H1 (cell line): Measurements from ENCODE around the gene DNAJC21. TPM values are rescaled to one million over a fixed set of nuclear protein-coding genes. Genes with fewer than 3 reads are reported as not detected.

Experiments used
- CTCF ChIA-PET: fragments of 300-600 bp; sonication (Branson Sonifier 250); formaldehyde crosslinking; loops from one replicate; lab custom pipeline; 2021; ENCODE audit not compliant: partially characterized antibody; lab: Charles Lee
- POLR2A ChIA-PET: fragments of 300-600 bp; sonication (Branson Sonifier 250); formaldehyde crosslinking; loops from one replicate; lab custom pipeline; 2021; ENCODE audit warnings: inconsistent platforms; ENCODE audit not compliant: partially characterized antibody; lab: Charles Lee
- DNase-seq, 2 experiments: peaks; one replicate each; pipeline versions ENCODE4 v3.0.0 to v3.0.0-alpha.2; 2010 to 2022; ENCODE audit warnings: low spot score in 2 of 2, low read depth in 1 of 2, mixed read lengths in 1 of 2
- FAIRE-seq: peaks from 2 replicates; lab custom pipeline; 2011; peaks lifted over from hg19 to GRCh38; lab: Jason Lieb, UNC
- H2AFZ ChIP-seq: 2 replicates; pipeline ENCODE4 v1.8.1; 2012; ENCODE audit warnings: low read length, inconsistent platforms
- H2AK5ac ChIP-seq: 2 replicates; pipeline ENCODE4 v1.6.1; 2013; ENCODE audit warnings: low read depth, low read length
- H2BK120ac ChIP-seq: replicated peaks from 2 replicates; pipeline ENCODE3; 2013; ENCODE audit warnings: low read depth, low read length, inconsistent platforms
- H2BK12ac ChIP-seq: 2 replicates; pipeline ENCODE4 v1.6.1; 2013; ENCODE audit warnings: low read depth, low read length
- H2BK15ac ChIP-seq: 2 replicates; pipeline ENCODE4 v1.6.1; 2013; ENCODE audit warnings: low read length
- H2BK20ac ChIP-seq: 2 replicates; pipeline ENCODE4 v1.6.1; 2013; ENCODE audit warnings: low read length
- H2BK5ac ChIP-seq: 2 replicates; pipeline ENCODE4 v1.6.1; 2013; ENCODE audit warnings: low read depth, low read length
- H3K14ac ChIP-seq: 2 replicates; pipeline ENCODE4 v1.6.1; 2013; ENCODE audit warnings: inconsistent platforms; ENCODE audit not compliant: insufficient read length
- H3K18ac ChIP-seq: 2 replicates; pipeline ENCODE4 v1.6.1; 2013; ENCODE audit warnings: low read length; ENCODE audit errors: extremely low read depth
- H3K23ac ChIP-seq: 2 replicates; pipeline ENCODE4 v1.6.1; 2013; ENCODE audit warnings: inconsistent platforms; ENCODE audit not compliant: insufficient read length
- H3K23me2 ChIP-seq: 2 replicates; pipeline ENCODE4 v1.6.1; 2013; ENCODE audit warnings: low read depth, low read length
- H3K27ac ChIP-seq: 2 replicates; pipeline ENCODE4 v1.6.1; 2011; ENCODE audit warnings: low read depth, low read length, inconsistent platforms
- H3K27me3 ChIP-seq, 4 experiments: replicated peaks in 1 of 4; 1 replicate in 1 of 4; 2 replicates in 3 of 4; pipeline versions ENCODE4 v1.6.1 to v1.8.1; 2011 to 2013; ENCODE audit warnings: low read length in 3 of 4, mild to moderate bottlenecking in 3 of 4, inconsistent platforms in 2 of 4, mixed read lengths in 2 of 4, moderate library complexity in 1 of 4; ENCODE audit not compliant: control insufficient read depth in 3 of 4, insufficient read depth in 3 of 4; ENCODE audit errors: extremely low read depth in 1 of 4
- H3K36me3 ChIP-seq, 4 experiments: 2 replicates each; pipeline versions ENCODE4 v1.6.1 to v1.8.1; 2011 to 2013; ENCODE audit warnings: mild to moderate bottlenecking in 4 of 4, low read length in 3 of 4, moderate library complexity in 2 of 4, control low read depth in 1 of 4, inconsistent platforms in 1 of 4; ENCODE audit not compliant: insufficient read depth in 4 of 4, control insufficient read depth in 2 of 4
- H3K4ac ChIP-seq: replicated peaks from 2 replicates; pipeline ENCODE3; 2013; ENCODE audit warnings: low read length, low read depth, mixed read lengths, inconsistent platforms; ENCODE audit not compliant: insufficient read length
- H3K4me1 ChIP-seq, 4 experiments: replicated peaks in 1 of 4; 1 replicate in 1 of 4; 2 replicates in 3 of 4; pipeline versions ENCODE4 v1.6.1 to v1.8.1; 2011 to 2013; ENCODE audit warnings: low read length in 3 of 4, inconsistent platforms in 2 of 4, mixed read lengths in 1 of 4; ENCODE audit not compliant: insufficient read depth in 4 of 4, control insufficient read depth in 3 of 4
- H3K4me2 ChIP-seq, 2 experiments: 2 replicates each; pipeline versions ENCODE4 v1.6.1 to v1.8.1; 2011 to 2013; ENCODE audit warnings: low read depth in 2 of 2, low read length in 2 of 2, control low read depth in 1 of 2, inconsistent platforms in 1 of 2, mild to moderate bottlenecking in 1 of 2; ENCODE audit not compliant: insufficient read depth in 1 of 2
- H3K4me3 ChIP-seq, 4 experiments: fragments of 200-600, 300-600 bp in 1 of 4; sonication (generic), shearing (Covaris generic), sonication (Bioruptor Twin) in 1 of 4; 2 replicates each; pipeline versions ENCODE4 v1.5.1 to v1.8.1; 2011 to 2016; ENCODE audit warnings: low read length in 4 of 4, low read depth in 3 of 4, control low read depth in 2 of 4, inconsistent platforms in 2 of 4, mild to moderate bottlenecking in 2 of 4, mixed read lengths in 1 of 4, moderate library complexity in 1 of 4; ENCODE audit not compliant: insufficient read depth in 2 of 4; ENCODE audit errors: extremely low read depth in 1 of 4
- H3K56ac ChIP-seq: replicated peaks from 2 replicates; pipeline ENCODE3; 2013; ENCODE audit warnings: low read depth, mild to moderate bottlenecking, mixed read lengths, low read length, inconsistent platforms; ENCODE audit not compliant: insufficient read length
- H3K79me1 ChIP-seq: 2 replicates; pipeline ENCODE4 v1.6.1; 2013; ENCODE audit warnings: low read depth, low read length, control low read depth
- H3K79me2 ChIP-seq, 2 experiments: 2 replicates each; pipeline versions ENCODE4 v1.6.1 to v1.8.1; 2012 to 2013; ENCODE audit warnings: low read length in 2 of 2, mild to moderate bottlenecking in 2 of 2, inconsistent platforms in 1 of 2; ENCODE audit not compliant: insufficient read depth in 2 of 2, control insufficient read depth in 1 of 2
- H3K9ac ChIP-seq, 4 experiments: replicated peaks in 1 of 4; 1 replicate in 1 of 4; 2 replicates in 3 of 4; pipeline versions ENCODE4 v1.6.1 to v1.8.1; 2011 to 2013; ENCODE audit warnings: low read depth in 3 of 4, low read length in 3 of 4, control low read depth in 2 of 4, mild to moderate bottlenecking in 2 of 4, moderate library complexity in 2 of 4, inconsistent platforms in 1 of 4; ENCODE audit errors: extremely low read depth in 1 of 4
- H3K9me3 ChIP-seq, 2 experiments: 2 replicates each; pipeline versions ENCODE4 v1.6.1 to v1.8.1; 2012 to 2013; ENCODE audit warnings: mild to moderate bottlenecking in 2 of 2, moderate library complexity in 2 of 2, control low read depth in 1 of 2, inconsistent platforms in 1 of 2, low read depth in 1 of 2, low read length in 1 of 2, mixed read lengths in 1 of 2; ENCODE audit not compliant: insufficient read depth in 2 of 2
- H4K20me1 ChIP-seq, 2 experiments: replicated peaks in 1 of 2; 2 replicates each; pipeline versions ENCODE3 to v1.8.1; 2011 to 2013; ENCODE audit warnings: inconsistent platforms in 2 of 2, low read length in 2 of 2, mild to moderate bottlenecking in 1 of 2; ENCODE audit not compliant: insufficient read depth in 2 of 2, control insufficient read depth in 1 of 2
- H4K5ac ChIP-seq: 2 replicates; pipeline ENCODE4 v1.6.1; 2013; ENCODE audit warnings: low read length, low read depth, mixed read lengths, inconsistent platforms; ENCODE audit not compliant: insufficient read length
- H4K8ac ChIP-seq: 2 replicates; pipeline ENCODE4 v1.8.0; 2013; ENCODE audit warnings: mild to moderate bottlenecking, moderate library complexity, low read length, inconsistent platforms; ENCODE audit not compliant: insufficient read depth; ENCODE audit errors: extremely low read depth
- H4K91ac ChIP-seq: replicated peaks from 2 replicates; pipeline ENCODE3; 2013; ENCODE audit warnings: low read length, mixed read lengths, inconsistent platforms; ENCODE audit not compliant: insufficient read length
- BCL11A ChIP-seq, 2 experiments: IDR thresholded peaks; one replicate each; pipeline ENCODE4 v1.6.1; 2011; ENCODE audit warnings: low read depth in 2 of 2, low read length in 2 of 2, mild to moderate bottlenecking in 2 of 2
- CHD1 ChIP-seq: IDR thresholded peaks from 2 replicates; pipeline ENCODE4 v1.6.1; 2012; ENCODE audit warnings: low read depth, low read length, improper control_type of control experiment
- FOSL1 ChIP-seq: IDR thresholded peaks from 2 replicates; pipeline ENCODE4 v1.6.1; 2011; ENCODE audit warnings: mild to moderate bottlenecking, low read depth, low read length, moderate library complexity; ENCODE audit not compliant: insufficient read depth
- KDM5A ChIP-seq: fragments of 200-600 bp; IDR thresholded peaks from 2 replicates; pipeline ENCODE4 v1.7.1; 2012; ENCODE audit warnings: mild to moderate bottlenecking, low read length, inconsistent platforms, mixed read lengths
- PHF8 ChIP-seq: fragments of 200-600 bp; sonication (generic); conservative IDR thresholded peaks from 2 replicates; pipeline ENCODE4 v1.7.1; 2012; ENCODE audit warnings: low read depth, mild to moderate bottlenecking, inconsistent platforms, low read length, moderate library complexity
- POLR2A ChIP-seq, 2 experiments: IDR thresholded peaks; 1 replicate in 1 of 2; 2 replicates in 1 of 2; pipeline ENCODE4 v1.6.1; 2011; ENCODE audit warnings: low read depth in 2 of 2, low read length in 2 of 2, mild to moderate bottlenecking in 2 of 2; ENCODE audit errors: control extremely low read depth in 1 of 2
- SIRT6 ChIP-seq: IDR thresholded peaks from one replicate; pipeline ENCODE4 v1.7.1; 2012; ENCODE audit warnings: low read length, inconsistent platforms
- TEAD4 ChIP-seq: IDR thresholded peaks from 2 replicates; pipeline ENCODE4 v1.6.1; 2012; ENCODE audit warnings: low read depth, low read length, inconsistent platforms, mixed read lengths
- WGBS, 2 experiments: shearing (Covaris generic) in 1 of 2; methylation state at CpG; one replicate each; pipeline versions ENCODE4 v1.1.6 to v1.1.7; 2013 to 2015; ENCODE audit warnings: low lambda C conversion rate in 2 of 2, mixed read lengths in 2 of 2, inconsistent platforms in 1 of 2, low coverage in 1 of 2, missing lambda C conversion rate in 1 of 2; ENCODE audit not compliant: insufficient replicate concordance in 2 of 2, insufficient coverage in 1 of 2, insufficient read length in 1 of 2; ENCODE audit errors: extremely low coverage in 1 of 2, missing lambda C conversion rate in 1 of 2; 5-methylcytosine and 5-hydroxymethylcytosine counted together
- polyA plus RNA-seq, 7 experiments: library from polyadenylated mRNA; depleted of rRNA in 3 of 7; stranded (reverse) in 5 of 7; unstranded in 2 of 7; fragments of >200 nt in 5 of 7; fragments of 200-250 nt in 2 of 7; gene quantifications; 1 replicate in 5 of 7; 2 replicates in 1 of 7; 4 replicates in 1 of 7; pipeline versions ENCODE4 v1.2.1 to v1.2.3, GENCODE V29; 2011 to 2013; ENCODE audit warnings: missing spikeins in 2 of 7, mixed read lengths in 2 of 7
- total RNA-seq: library from RNA; stranded (reverse); fragmentation: NEBNext Ultra II Directional; extraction: Animal tissue kit (Norgen Biotek cat#: 25700); gene quantifications from 2 replicates; pipeline ENCODE4 v1.2.1, GENCODE V29; 2021
- TF ChIP-seq, protein P1 (sequence below): IDR thresholded peaks from 2 replicates; pipeline ENCODE4 v1.6.1; 2011; ENCODE audit warnings: low read length, improper control_type of control experiment

The DNAJC21 gene
- total and polyA plus RNA-seq, 2 of the 8 experiments (the other 6 are each of a cell fraction or from before 2014, with no cell fraction given): 5.1 to 47.5 TPM

DNA sequence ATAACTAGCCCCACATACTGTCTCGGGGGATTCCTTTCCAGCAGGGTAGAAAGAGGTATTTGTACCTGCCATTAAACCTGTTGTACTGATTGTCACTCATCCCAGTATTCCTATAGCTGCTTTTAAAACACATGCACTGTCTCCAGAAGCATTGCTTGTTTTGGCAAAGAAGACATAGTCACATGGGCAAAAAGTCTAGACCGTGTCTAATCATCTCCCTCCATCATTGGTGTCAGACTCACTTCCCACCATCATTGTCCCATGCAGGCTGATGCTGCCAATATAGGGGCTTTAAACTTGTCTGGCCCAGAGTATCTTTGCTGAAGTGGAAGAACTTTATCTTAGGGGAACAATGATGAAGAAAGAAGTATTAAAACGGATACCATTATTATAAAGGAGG, 12.6 kb downstream of the DNAJC21 start:
- no peak for DNase-seq
- no peak for TF ChIP-seq BCL11A (IDR thresholded peaks at IDR 0.05; ENCODE audit: low read depth in 2 of 2, low read length in 2 of 2)
- TF ChIP-seq, protein P1, sequence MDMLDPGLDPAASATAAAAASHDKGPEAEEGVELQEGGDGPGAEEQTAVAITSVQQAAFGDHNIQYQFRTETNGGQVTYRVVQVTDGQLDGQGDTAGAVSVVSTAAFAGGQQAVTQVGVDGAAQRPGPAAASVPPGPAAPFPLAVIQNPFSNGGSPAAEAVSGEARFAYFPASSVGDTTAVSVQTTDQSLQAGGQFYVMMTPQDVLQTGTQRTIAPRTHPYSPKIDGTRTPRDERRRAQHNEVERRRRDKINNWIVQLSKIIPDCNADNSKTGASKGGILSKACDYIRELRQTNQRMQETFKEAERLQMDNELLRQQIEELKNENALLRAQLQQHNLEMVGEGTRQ: no peak
- TF ChIP-seq POLR2A (IDR thresholded peaks at IDR 0.05; ENCODE audit: control extremely low read depth in 1 of 2, low read depth in 2 of 2, low read length in 2 of 2): no peak
- no peak for TF ChIP-seq FOSL1
- no peak for TF ChIP-seq KDM5A
- no peak for TF ChIP-seq CHD1
- TF ChIP-seq TEAD4: no peak
- TF ChIP-seq PHF8: no peak
- TF ChIP-seq SIRT6: no peak
- TF ChIP-seq, all 59 proteins: peak for 0
- Histone ChIP-seq H3K79me2 (no peaks in the 10 kb centered on the region), H4K8ac (no peak overlapping the region), H4K91ac (no peak overlapping the region), H4K5ac (no peak overlapping the region), H3K4me3 (no peak overlapping the region), H3K36me3 (peaks cover 16 to 86% (median 32%) of the 10 kb centered on the region in 4 experiments), H3K23me2 (no peaks in the 10 kb centered on the region), H3K9me3 (no peaks in the 10 kb centered on the region), H3K27me3 (no peaks in the 10 kb centered on the region), H3K79me1 (no peaks in the 10 kb centered on the region), H2BK12ac (no peak overlapping the region), H3K4ac (no peak overlapping the region), H3K4me2 (no peak overlapping the region), H4K20me1 (peaks cover 0 to 1% of the 10 kb centered on the region in 2 experiments), H3K18ac (no peak overlapping the region), H3K56ac (no peak overlapping the region), H2BK20ac (no peak overlapping the region), H3K14ac (no peak overlapping the region), H2BK5ac (no peak overlapping the region), H3K27ac (no peak overlapping the region), H3K9ac (no peak overlapping the region), H2AK5ac (no peak overlapping the region), H3K23ac (no peak overlapping the region), H2BK120ac (no peak overlapping the region), H3K4me1 (no peaks in the 10 kb centered on the region), H2AFZ (no peak overlapping the region), H2BK15ac (no peak overlapping the region)
- 93% methylated on average over 3 of the region's 3 CpGs; no CpG with 5 or more reads in 1 of the 2 experiments for WGBS, 2 experiments
- POLR2A ChIA-PET: no interaction called here
- no peak for FAIRE-seq
- CTCF ChIA-PET: no interaction called here
